IMR-90 (cell line): ENCODE data around the gene CXCL3. TPM values are rescaled to one million over a fixed set of nuclear protein-coding genes. Genes with fewer than 3 reads are reported as not detected.

Source experiments
- ATAC-seq: fragments of 200-7000 bp; cut with Tn5 transposase; 2 replicates; pipeline ENCODE4 v1.9.1; 2020; ENCODE audit warnings: low read depth, mild to moderate bottlenecking, moderate library complexity
- BruUV-seq: library from RNA; stranded (reverse); fragments of 400-500 nt; replicated peaks from 2 replicates; lab custom pipeline; 2021; lab: Mats Ljungman, UMichigan
- CTCF ChIA-PET: fragments of 300-600 bp; formaldehyde crosslinking; extraction: SDS; loops from one replicate; lab custom pipeline; 2021; ENCODE audit warnings: antibody characterized with exemption; lab: Yijun Ruan, JAX
- POLR2A ChIA-PET: fragments of 300-600 bp; sonication (Branson Sonifier 250); formaldehyde crosslinking; loops from one replicate; lab custom pipeline; 2022; ENCODE audit warnings: antibody characterized with exemption; ENCODE audit not compliant: unreplicated experiment; lab: Charles Lee
- DNase-seq: peaks from one replicate; pipeline ENCODE4 v3.0.0; 2013
- H2AFZ ChIP-seq: replicated peaks from 2 replicates; pipeline ENCODE3; 2013; ENCODE audit warnings: low read length, mild to moderate bottlenecking; ENCODE audit not compliant: poor library complexity
- H2AK5ac ChIP-seq: 2 replicates; pipeline ENCODE4 v1.6.1; 2013; ENCODE audit warnings: low read depth, low read length, inconsistent platforms
- H2AK9ac ChIP-seq: replicated peaks from 2 replicates; pipeline ENCODE3; 2013; ENCODE audit warnings: mild to moderate bottlenecking, low read depth, low read length, moderate library complexity; ENCODE audit not compliant: poor library complexity
- H2BK120ac ChIP-seq: 2 replicates; pipeline ENCODE4 v1.6.1; 2013; ENCODE audit warnings: low read depth, low read length, inconsistent platforms
- H2BK15ac ChIP-seq: 3 replicates; pipeline ENCODE4 v1.6.1; 2013; ENCODE audit warnings: low read depth, low read length, inconsistent platforms
- H2BK20ac ChIP-seq: 2 replicates; pipeline ENCODE4 v1.6.1; 2013; ENCODE audit warnings: low read depth, mild to moderate bottlenecking, inconsistent platforms, low read length, moderate library complexity
- H2BK5ac ChIP-seq: 2 replicates; pipeline ENCODE4 v1.6.1; 2013; ENCODE audit warnings: mild to moderate bottlenecking, low read depth, low read length, inconsistent platforms; ENCODE audit not compliant: poor library complexity, severe bottlenecking
- H3K14ac ChIP-seq: replicated peaks from 2 replicates; pipeline ENCODE4 v1.6.1; 2013; ENCODE audit warnings: low read depth, low read length, inconsistent platforms
- H3K18ac ChIP-seq: 2 replicates; pipeline ENCODE4 v1.6.1; 2013; ENCODE audit warnings: low read depth, low read length, control low read depth
- H3K23ac ChIP-seq: 2 replicates; pipeline ENCODE4 v1.6.1; 2013; ENCODE audit warnings: low read depth, low read length, inconsistent platforms
- H3K27ac ChIP-seq: 2 replicates; pipeline ENCODE4 v1.5.1; 2013; ENCODE audit warnings: mild to moderate bottlenecking, control low read depth, low read length; ENCODE audit not compliant: insufficient read depth
- H3K27me3 ChIP-seq: 2 replicates; pipeline ENCODE4 v1.6.1; 2013; ENCODE audit warnings: low read length; ENCODE audit not compliant: control insufficient read depth, insufficient read depth
- H3K36me3 ChIP-seq: 2 replicates; pipeline ENCODE4 v1.6.1; 2013; ENCODE audit warnings: low read length, mixed read lengths; ENCODE audit not compliant: control insufficient read depth, insufficient read depth
- H3K4ac ChIP-seq: 2 replicates; pipeline ENCODE4 v1.6.1; 2013; ENCODE audit warnings: low read depth, low read length, inconsistent platforms
- H3K4me1 ChIP-seq: 2 replicates; pipeline ENCODE4 v1.6.1; 2013; ENCODE audit warnings: low read length, mixed read lengths; ENCODE audit not compliant: control insufficient read depth, insufficient read depth
- H3K4me2 ChIP-seq: 2 replicates; pipeline ENCODE4 v1.6.1; 2013; ENCODE audit warnings: low read depth, mild to moderate bottlenecking, control low read depth, low read length, moderate library complexity
- H3K4me3 ChIP-seq: 2 replicates; pipeline ENCODE4 v1.5.1; 2013; ENCODE audit warnings: low read depth, mild to moderate bottlenecking, control low read depth, low read length, moderate library complexity; ENCODE audit not compliant: insufficient read depth
- H3K56ac ChIP-seq: 2 replicates; pipeline ENCODE4 v1.6.1; 2013; ENCODE audit warnings: low read length, inconsistent platforms; ENCODE audit not compliant: insufficient read depth; ENCODE audit errors: extremely low read depth
- H3K79me1 ChIP-seq, 2 experiments: 2 replicates each; pipeline ENCODE4 v1.6.1; 2013; ENCODE audit warnings: low read length in 2 of 2, inconsistent platforms in 1 of 2, low read depth in 1 of 2
- H3K9ac ChIP-seq: 2 replicates; pipeline ENCODE4 v1.6.1; 2013; ENCODE audit warnings: low read depth, low read length, control low read depth
- H3K9me1 ChIP-seq: 2 replicates; pipeline ENCODE4 v1.6.1; 2013; ENCODE audit warnings: low read length, inconsistent platforms; ENCODE audit not compliant: insufficient read depth
- H3K9me3 ChIP-seq: 2 replicates; pipeline ENCODE4 v1.6.1; 2013; ENCODE audit warnings: low read length; ENCODE audit not compliant: control insufficient read depth, insufficient read depth
- H4K20me1 ChIP-seq: 2 replicates; pipeline ENCODE4 v1.6.1; 2013; ENCODE audit warnings: low read length, inconsistent platforms; ENCODE audit not compliant: insufficient read depth
- H4K5ac ChIP-seq: 2 replicates; pipeline ENCODE4 v1.6.1; 2013; ENCODE audit warnings: mild to moderate bottlenecking, low read depth, low read length, control low read depth
- H4K8ac ChIP-seq, 2 experiments: 2 replicates each; pipeline ENCODE4 v1.6.1; 2013; ENCODE audit warnings: low read depth in 2 of 2, low read length in 2 of 2, control low read depth in 1 of 2, inconsistent platforms in 1 of 2
- H4K91ac ChIP-seq: 2 replicates; pipeline ENCODE4 v1.6.1; 2013; ENCODE audit warnings: low read depth, low read length, inconsistent platforms; ENCODE audit not compliant: insufficient read depth
- BHLHE40 ChIP-seq: fragments of 150-350 bp; IDR thresholded peaks from 2 replicates; pipeline ENCODE4 v1.6.1; 2016; ENCODE audit warnings: mild to moderate bottlenecking, low read depth, low read length
- CHD1 ChIP-seq: IDR thresholded peaks from 2 replicates; pipeline ENCODE4 v1.6.1; 2012; ENCODE audit warnings: low read depth, low read length, improper control_type of control experiment
- CTCF ChIP-seq: conservative IDR thresholded peaks from 2 replicates; pipeline ENCODE4 v1.5.1; 2012; ENCODE audit warnings: mild to moderate bottlenecking, low read depth, low read length, improper control_type of control experiment
- ELK1 ChIP-seq: fragments of 150-350 bp; IDR thresholded peaks from 2 replicates; pipeline ENCODE4 v1.6.1; 2016; ENCODE audit warnings: low read depth, mild to moderate bottlenecking, low read length, moderate library complexity, borderline replicate concordance
- MAFK ChIP-seq: IDR thresholded peaks from 2 replicates; pipeline ENCODE4 v1.6.1; 2012; ENCODE audit warnings: low read depth, low read length, improper control_type of control experiment
- NFE2L2 ChIP-seq: fragments of 150-350 bp; IDR thresholded peaks from 2 replicates; pipeline ENCODE4 v1.6.1; 2016; ENCODE audit warnings: low read depth, mild to moderate bottlenecking, low read length
- RAD21 ChIP-seq: IDR thresholded peaks from 2 replicates; pipeline ENCODE4 v1.6.1; 2012; ENCODE audit warnings: low read length, improper control_type of control experiment
- RCOR1 ChIP-seq: IDR thresholded peaks from 2 replicates; pipeline ENCODE4 v1.6.1; 2012; ENCODE audit warnings: mild to moderate bottlenecking, low read length, improper control_type of control experiment; ENCODE audit not compliant: insufficient replicate concordance
- RFX5 ChIP-seq: IDR thresholded peaks from 2 replicates; pipeline ENCODE4 v1.8.0; 2012; ENCODE audit warnings: low read depth, mild to moderate bottlenecking, low read length, moderate library complexity
- SMC3 ChIP-seq: fragments of 150-350 bp; IDR thresholded peaks from 2 replicates; pipeline ENCODE4 v1.6.1; 2016; ENCODE audit warnings: low read depth, mild to moderate bottlenecking, antibody characterized with exemption, low read length, moderate library complexity
- WGBS, 2 experiments: methylation state at CpG; one replicate each; pipeline versions ENCODE4 v1.1.5 to v1.1.7; 2013; ENCODE audit warnings: missing lambda C conversion rate in 2 of 2; ENCODE audit not compliant: insufficient read length in 1 of 2; ENCODE audit errors: extremely low coverage in 2 of 2; 5-methylcytosine and 5-hydroxymethylcytosine counted together
- dilution Hi-C: fragments of 300-500 bp; cut with HindIII; formaldehyde crosslinking; loops from one replicate; pipeline ENCODE4 v1.14.3; 2018; ENCODE audit warnings: low sequenced_read_pairs; ENCODE audit not compliant: unreplicated experiment
- in situ Hi-C: fragments of 300-500 bp; cut with MboI; formaldehyde crosslinking; loops from 3 replicates; pipeline ENCODE4 v1.14.3; 2019; ENCODE audit warnings: low sequenced_read_pairs, inconsistent platforms, mixed read lengths
- intact Hi-C: fragments of 100-400 bp; cut with micrococcal nuclease; formaldehyde crosslinking; loops from 2 replicates; pipeline ENCODE4 v1.10.0; 2022
- polyA plus RNA-seq, 3 experiments: library from polyadenylated mRNA; depleted of rRNA; stranded (reverse); fragments of >200 nt; gene quantifications; 2 replicates each; pipeline ENCODE4 v1.2.3, GENCODE V29; 2012; ENCODE audit warnings: low replicate concordance in 1 of 3
- total RNA-seq: library from RNA; depleted of rRNA; stranded (reverse); fragments of >200 nt; gene quantifications from 2 replicates; pipeline ENCODE4 v1.2.3, GENCODE V29; 2012

Gene CXCL3
- total and polyA plus RNA-seq, 2 of the 4 experiments (the other 2 are of a cell fraction): 0.18 to 0.74 TPM

- in situ Hi-C loops (no loop called here), intact Hi-C loops (no loop called here), dilution Hi-C loops (no loop called here)
- Histone ChIP-seq H3K56ac (no peak overlapping the region), H3K18ac (no peak overlapping the region), H3K23ac (no peak overlapping the region), H2BK20ac (0 out of 2 replicates have a peak overlapping the region, but pooled peaks have one; percentile 25), H4K91ac (no peak overlapping the region), H3K4me2 (no peak overlapping the region), H3K9me1 (no peaks in the 10 kb centered on the region; the same call in 1 of the 2 replicates), H3K9ac (no peak overlapping the region), H4K5ac (no peak overlapping the region), H3K14ac (no peak overlapping the region), H2BK15ac (0 out of 3 replicates have a peak overlapping the region, but pooled peaks have one; percentile 15), H3K79me1 (no peaks in the 10 kb centered on the region), H3K4ac (0 out of 2 replicates have a peak overlapping the region, but pooled peaks have one; percentile 23), H4K20me1 (no peaks in the 10 kb centered on the region), H3K27ac (no peak overlapping the region), H3K9me3 (no peaks in the 10 kb centered on the region), H2BK5ac (no peak overlapping the region), H2AK9ac (no peak overlapping the region), H2BK120ac (peak overlapping the region; percentile 40), H2AFZ (no peak overlapping the region), H2AK5ac (peak overlapping the region; percentile 54), H3K4me1 (peaks cover 3% of the 10 kb centered on the region), H3K36me3 (no peaks in the 10 kb centered on the region), H3K4me3 (no peak overlapping the region), H4K8ac (no peak overlapping the region), H3K27me3 (no peaks in the 10 kb centered on the region)
- BruUV-seq: no TSS peak
- no peak for ATAC-seq
- no peak for DNase-seq
- POLR2A ChIA-PET: no interaction called here
- no CpG with 5 or more reads among the region's 1 CpG for WGBS, 2 experiments
- CTCF ChIA-PET: no interaction called here
- no peak for TF ChIP-seq RAD21
- no peak for TF ChIP-seq NFE2L2
- no peak for TF ChIP-seq BHLHE40
- TF ChIP-seq CHD1: no peak
- TF ChIP-seq CTCF: no peak
- TF ChIP-seq ELK1: no peak
- no peak for TF ChIP-seq RCOR1
- no peak for TF ChIP-seq MAFK
- TF ChIP-seq RFX5: no peak
- TF ChIP-seq SMC3: no peak
These were observed 16.1 kb upstream of the CXCL3 start for GRCh38 chr4:74054483-74055047.
